Measurements from ENCODE around the gene LAD1. TPM values are rescaled to one million over a fixed set of nuclear protein-coding genes. Genes with fewer than 3 reads are reported as not detected.

LAD1 gene
- total and polyA plus RNA-seq, 9 of the 15 experiments (the other 6 are each of a cell fraction or from before 2014, with no cell fraction given) = 0.31 TPM; not detected in 8

- WGBS (ENCODE audit: insufficient coverage, low coverage, missing lambda C conversion rate) = under 1% methylated on average over 11 of the region's 11 CpGs
- Histone ChIP-seq H3K79me2 (ENCODE audit: control insufficient read depth, insufficient read depth, low read length) (no peaks in the 10 kb centered on the region), H3K27ac (ENCODE audit: extremely low read depth, low read depth, low read length) (no peak overlapping the region), H2AFZ (ENCODE audit: low read depth, low read length) (no peak overlapping the region), H3K4me2 (ENCODE audit: insufficient read depth, low read length) (no peak overlapping the region), H3K36me3 (ENCODE audit: control insufficient read depth, insufficient read depth, low read length) (no peaks in the 10 kb centered on the region), H4K20me1 (replicated peaks; ENCODE audit: control insufficient read depth, insufficient read depth, low read length) (peaks cover 18% of the 10 kb centered on the region; the same call in 1 of the 2 replicates), H3K9ac (ENCODE audit: insufficient read depth in 1 of 2, low read depth in 2 of 2, low read length in 2 of 2) (no peak overlapping the region), H3K4me3 (no peak overlapping the region), H3K4me1 (replicated peaks in 1 of 2; ENCODE audit: control insufficient read depth in 2 of 2, insufficient read depth in 2 of 2, low read length in 2 of 2) (peaks cover 0 to 3% of the 10 kb centered on the region in 2 experiments; a peak in 1 of 5 replicates), H3K9me1 (ENCODE audit: control insufficient read depth, insufficient read depth, low read length) (no peaks in the 10 kb centered on the region), H3K9me3 (replicated peaks; ENCODE audit: control insufficient read depth, insufficient read depth, low read depth, low read length) (no peaks in the 10 kb centered on the region), H3K27me3 (ENCODE audit: control insufficient read depth in 2 of 2, insufficient read depth in 2 of 2, low read length in 2 of 2) (peaks cover 0 to 46% of the 10 kb centered on the region in 2 experiments; a peak in 2 of 5 replicates)
- FAIRE-seq (no peak), DNase-seq (ENCODE audit: extremely low read depth in 1 of 4, low spot score in 3 of 4) (no peak), ATAC-seq (no peak)
- POLR2A ChIA-PET = no interaction called here
- TF ChIP-seq HMG20B (CRISPR knock-in tag; IDR thresholded peaks at IDR 0.05) (no peak), MCM2 (IDR thresholded peaks at IDR 0.05; ENCODE audit: low read depth) (no peak), POLR2AphosphoS2 (IDR thresholded peaks at IDR 0.05; ENCODE audit: low read length) (no peak), DNMT1 (IDR thresholded peaks at IDR 0.05) (no peak), FOXJ2 (tag; IDR thresholded peaks at IDR 0.05) (no peak), ZC3H4 (CRISPR knock-in tag; IDR thresholded peaks at IDR 0.05; ENCODE audit: borderline replicate concordance) (no peak), MLLT1 (IDR thresholded peaks at IDR 0.05) (no peak), BDP1 (IDR thresholded peaks at IDR 0.05; ENCODE audit: insufficient read depth, insufficient read length) (no peak), RB1 (IDR thresholded peaks at IDR 0.05; ENCODE audit: low read depth) (no peak), RCOR1 (IDR thresholded peaks at IDR 0.05; ENCODE audit: borderline replicate concordance in 1 of 2, low read depth in 2 of 2, low read length in 2 of 2) (no peak), ZNF518B (CRISPR knock-in tag; IDR thresholded peaks at IDR 0.05) (no peak), NKRF (IDR thresholded peaks at IDR 0.05; ENCODE audit: borderline replicate concordance) (no peak), ZNF3 (CRISPR knock-in tag; IDR thresholded peaks at IDR 0.05) (no peak)
- no TSS peak for BruUV-seq (replicated peaks)
- intact Hi-C loops (cut with micrococcal nuclease) (no loop called here), in situ Hi-C loops (cut with MboI) (no loop called here)
- CTCF ChIA-PET (ENCODE audit: low intra/inter-chr PET ratio) = no interaction called here
Measured at GRCh38 chr1:201356701-201357100, 42.4 kb downstream of the LAD1 start.

Data from K562 (cell line).